ENCODE results near the gene IL6. TPM values are rescaled to one million over a fixed set of nuclear protein-coding genes. Genes with fewer than 3 reads are reported as not detected.
A peak's percentile ranks its signal among the peaks of the same experiment; 100 is the strongest.
"Not testable (repeated sequence)": the region's sequence is repeated elsewhere in the genome, so short reads cannot be mapped to it uniquely, and the experiment has no call there.

IL6 gene
- total and polyA plus RNA-seq, 2 of the 8 experiments (the other 6 are each of a cell fraction or from before 2014, with no cell fraction given): 0.12 to 0.41 TPM

DNA sequence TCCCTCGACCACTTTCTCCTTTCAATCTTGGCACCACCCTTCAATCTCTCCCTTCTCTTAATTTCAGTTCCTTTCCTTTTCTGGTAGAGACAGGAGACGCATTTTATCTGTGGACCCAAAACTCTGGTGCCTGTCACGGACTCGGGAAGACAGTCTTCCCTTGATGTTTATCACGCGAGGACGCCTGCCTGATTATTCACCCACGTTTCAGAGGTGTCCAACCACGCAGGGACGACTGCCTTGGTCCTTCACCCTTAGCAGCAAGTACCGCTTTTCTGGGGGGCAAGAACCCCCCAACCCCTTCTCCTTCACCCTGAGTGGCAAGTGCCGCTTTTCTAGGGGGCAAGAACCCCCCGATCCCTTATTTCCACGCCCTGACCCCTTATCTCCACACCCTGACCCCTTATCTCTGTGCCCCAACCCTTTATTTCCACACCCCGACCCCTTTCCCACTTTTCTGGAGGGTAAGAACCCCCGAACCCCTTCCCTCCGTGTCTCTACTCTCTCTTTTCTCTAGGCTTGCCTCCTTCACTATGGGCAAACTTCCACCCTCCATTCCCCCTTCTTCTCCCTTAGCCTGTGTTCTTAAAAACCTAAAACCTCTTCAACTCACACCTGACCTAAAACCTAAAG lies 22.9 kb upstream of the IL6 start:
- H3K79me2 ChIP-seq (ENCODE audit: control insufficient read depth in 1 of 2, insufficient read depth in 2 of 2, low read length in 2 of 2); H3K23me2 ChIP-seq (ENCODE audit: low read depth, low read length); H3K27ac ChIP-seq (ENCODE audit: low read depth, low read length); H3K23ac ChIP-seq (ENCODE audit: insufficient read length); H3K9me3 ChIP-seq (ENCODE audit: insufficient read depth in 2 of 2, low read depth in 1 of 2, low read length in 1 of 2); H2AFZ ChIP-seq (ENCODE audit: low read length); H4K8ac ChIP-seq (ENCODE audit: extremely low read depth, insufficient read depth, low read length); H3K4me1 ChIP-seq (replicated peaks in 1 of 4; ENCODE audit: control insufficient read depth in 3 of 4, insufficient read depth in 4 of 4, low read length in 3 of 4); H3K4ac ChIP-seq (replicated peaks; ENCODE audit: insufficient read length, low read depth, low read length); H3K27me3 ChIP-seq (replicated peaks in 1 of 4; ENCODE audit: control insufficient read depth in 3 of 4, extremely low read depth in 1 of 4, insufficient read depth in 3 of 4, low read length in 3 of 4); H2BK20ac ChIP-seq (ENCODE audit: low read length); H3K4me3 ChIP-seq (ENCODE audit: extremely low read depth in 1 of 4, insufficient read depth in 2 of 4, low read depth in 3 of 4, low read length in 4 of 4); H3K56ac ChIP-seq (replicated peaks; ENCODE audit: insufficient read length, low read depth, low read length); H4K91ac ChIP-seq (replicated peaks; ENCODE audit: insufficient read length, low read length); H2AK5ac ChIP-seq (ENCODE audit: low read depth, low read length); H2BK120ac ChIP-seq (replicated peaks; ENCODE audit: low read depth, low read length); H3K9ac ChIP-seq (replicated peaks in 1 of 4; ENCODE audit: extremely low read depth in 1 of 4, low read depth in 3 of 4, low read length in 3 of 4); H3K36me3 ChIP-seq (ENCODE audit: control insufficient read depth in 2 of 4, insufficient read depth in 4 of 4, low read length in 3 of 4); H3K14ac ChIP-seq (ENCODE audit: insufficient read length); H3K79me1 ChIP-seq (ENCODE audit: low read depth, low read length); H4K20me1 ChIP-seq (replicated peaks in 1 of 2; ENCODE audit: control insufficient read depth in 1 of 2, insufficient read depth in 2 of 2, low read length in 2 of 2); DNase-seq (ENCODE audit: low read depth in 1 of 2, low spot score in 2 of 2); H2BK15ac ChIP-seq (ENCODE audit: low read length); CTCF ChIA-PET (ENCODE audit: partially characterized antibody); FAIRE-seq; POLR2A ChIA-PET (ENCODE audit: partially characterized antibody): not testable (repeated sequence)
- Histone ChIP-seq H3K18ac (ENCODE audit: extremely low read depth, low read length) (peak overlapping the region; percentile 83; the same call in 1 of the 2 replicates), H4K5ac (ENCODE audit: insufficient read length, low read depth, low read length) (peak overlapping the region; percentile 52), H3K4me2 (ENCODE audit: insufficient read depth in 1 of 2, low read depth in 2 of 2, low read length in 2 of 2) (peak overlapping the region; percentile 7 to 44; a peak in 2 of 4 replicates), H2BK5ac (ENCODE audit: low read depth, low read length) (peak overlapping the region; percentile 15; the same call in 1 of the 2 replicates), H2BK12ac (ENCODE audit: low read depth, low read length) (0 out of 2 replicates have a peak overlapping the region, but pooled peaks have one; percentile 75)
- WGBS, 2 experiments (ENCODE audit: extremely low coverage in 1 of 2, insufficient coverage in 1 of 2, insufficient read length in 1 of 2, insufficient replicate concordance in 2 of 2, low coverage in 1 of 2, low lambda C conversion rate in 2 of 2, missing lambda C conversion rate in 1 of 2): 86 to 100% methylated on average over 1 to 11 of the region's 17 CpGs

DNA sequence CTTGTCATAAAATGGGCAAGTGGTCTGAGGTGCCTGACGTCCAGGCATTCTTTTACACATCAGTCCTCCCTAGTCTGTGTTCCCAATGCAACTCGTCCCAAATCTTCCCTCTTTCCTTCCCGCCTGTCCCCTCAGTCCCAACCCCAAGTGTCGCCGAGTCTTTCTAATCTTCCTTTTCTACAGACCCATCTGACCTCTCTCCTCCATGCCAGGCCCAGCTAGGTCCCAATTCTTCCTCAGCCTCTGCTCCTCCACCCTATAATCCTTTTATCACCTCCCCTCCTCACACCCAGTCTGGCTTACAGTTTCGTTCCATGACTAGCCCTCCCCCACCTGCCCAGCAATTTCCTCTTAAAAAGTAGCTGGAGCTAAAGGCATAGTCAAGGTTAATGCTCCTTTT lies 22.3 kb upstream of the IL6 start:
- H3K27ac ChIP-seq (ENCODE audit: low read depth, low read length); H3K18ac ChIP-seq (ENCODE audit: extremely low read depth, low read length); H3K23ac ChIP-seq (ENCODE audit: insufficient read length); H4K91ac ChIP-seq (replicated peaks; ENCODE audit: insufficient read length, low read length); H4K8ac ChIP-seq (ENCODE audit: extremely low read depth, insufficient read depth, low read length); H4K5ac ChIP-seq (ENCODE audit: insufficient read length, low read depth, low read length); H3K4me3 ChIP-seq (ENCODE audit: extremely low read depth in 1 of 4, insufficient read depth in 2 of 4, low read depth in 3 of 4, low read length in 4 of 4); H3K79me2 ChIP-seq (ENCODE audit: control insufficient read depth in 1 of 2, insufficient read depth in 2 of 2, low read length in 2 of 2); H3K9me3 ChIP-seq (ENCODE audit: insufficient read depth in 2 of 2, low read depth in 1 of 2, low read length in 1 of 2); H3K27me3 ChIP-seq (replicated peaks in 1 of 4; ENCODE audit: control insufficient read depth in 3 of 4, extremely low read depth in 1 of 4, insufficient read depth in 3 of 4, low read length in 3 of 4); CTCF ChIA-PET (ENCODE audit: partially characterized antibody); H4K20me1 ChIP-seq (replicated peaks in 1 of 2; ENCODE audit: control insufficient read depth in 1 of 2, insufficient read depth in 2 of 2, low read length in 2 of 2); H2BK20ac ChIP-seq (ENCODE audit: low read length); H2BK15ac ChIP-seq (ENCODE audit: low read length); H3K4me2 ChIP-seq (ENCODE audit: insufficient read depth in 1 of 2, low read depth in 2 of 2, low read length in 2 of 2); H2BK12ac ChIP-seq (ENCODE audit: low read depth, low read length); FAIRE-seq; H2AFZ ChIP-seq (ENCODE audit: low read length); H3K36me3 ChIP-seq (ENCODE audit: control insufficient read depth in 2 of 4, insufficient read depth in 4 of 4, low read length in 3 of 4); H3K23me2 ChIP-seq (ENCODE audit: low read depth, low read length); H3K56ac ChIP-seq (replicated peaks; ENCODE audit: insufficient read length, low read depth, low read length); H2BK5ac ChIP-seq (ENCODE audit: low read depth, low read length); H2AK5ac ChIP-seq (ENCODE audit: low read depth, low read length); POLR2A ChIA-PET (ENCODE audit: partially characterized antibody); H3K9ac ChIP-seq (replicated peaks in 1 of 4; ENCODE audit: extremely low read depth in 1 of 4, low read depth in 3 of 4, low read length in 3 of 4); H3K4me1 ChIP-seq (replicated peaks in 1 of 4; ENCODE audit: control insufficient read depth in 3 of 4, insufficient read depth in 4 of 4, low read length in 3 of 4); H2BK120ac ChIP-seq (replicated peaks; ENCODE audit: low read depth, low read length); H3K4ac ChIP-seq (replicated peaks; ENCODE audit: insufficient read length, low read depth, low read length); H3K14ac ChIP-seq (ENCODE audit: insufficient read length); DNase-seq (ENCODE audit: low read depth in 1 of 2, low spot score in 2 of 2); H3K79me1 ChIP-seq (ENCODE audit: low read depth, low read length): not testable (repeated sequence)
- 85% methylated on average over 6 of the region's 6 CpGs; no CpG with 5 or more reads in 1 of the 2 experiments for WGBS, 2 experiments (ENCODE audit: extremely low coverage in 1 of 2, insufficient coverage in 1 of 2, insufficient read length in 1 of 2, insufficient replicate concordance in 2 of 2, low coverage in 1 of 2, low lambda C conversion rate in 2 of 2, missing lambda C conversion rate in 1 of 2)
